ENCODE data around the gene ESX1.

DNA sequence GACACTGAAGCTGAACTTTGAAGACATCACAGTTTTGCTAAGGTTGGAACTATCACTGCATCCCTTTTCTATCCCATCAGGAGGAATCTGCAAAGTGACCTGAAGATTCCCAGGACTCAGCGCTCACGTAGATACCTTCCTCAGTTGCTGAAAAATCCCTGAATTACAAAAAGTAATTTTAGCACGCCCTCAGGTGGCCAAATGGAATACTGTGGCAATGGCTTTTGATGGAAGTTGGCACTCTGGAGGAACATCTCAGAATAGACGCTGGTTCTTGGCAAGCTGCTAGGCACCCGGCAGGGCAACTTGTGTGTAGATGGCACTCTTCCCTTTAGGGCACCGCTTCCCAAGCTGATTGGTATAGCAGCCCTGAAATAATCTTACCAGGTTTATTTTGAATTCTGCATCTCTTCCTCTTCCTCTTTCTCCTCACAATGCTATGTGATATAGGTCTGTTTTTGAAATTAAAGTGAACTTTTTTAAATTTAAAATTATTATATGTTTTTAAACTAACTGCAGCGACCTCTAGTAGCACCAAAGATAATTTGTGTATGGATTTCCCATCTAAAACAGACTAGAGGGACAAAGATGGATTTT is 16.3 kb upstream of the ESX1 start:
- TF ChIP-seq, protein P1, sequence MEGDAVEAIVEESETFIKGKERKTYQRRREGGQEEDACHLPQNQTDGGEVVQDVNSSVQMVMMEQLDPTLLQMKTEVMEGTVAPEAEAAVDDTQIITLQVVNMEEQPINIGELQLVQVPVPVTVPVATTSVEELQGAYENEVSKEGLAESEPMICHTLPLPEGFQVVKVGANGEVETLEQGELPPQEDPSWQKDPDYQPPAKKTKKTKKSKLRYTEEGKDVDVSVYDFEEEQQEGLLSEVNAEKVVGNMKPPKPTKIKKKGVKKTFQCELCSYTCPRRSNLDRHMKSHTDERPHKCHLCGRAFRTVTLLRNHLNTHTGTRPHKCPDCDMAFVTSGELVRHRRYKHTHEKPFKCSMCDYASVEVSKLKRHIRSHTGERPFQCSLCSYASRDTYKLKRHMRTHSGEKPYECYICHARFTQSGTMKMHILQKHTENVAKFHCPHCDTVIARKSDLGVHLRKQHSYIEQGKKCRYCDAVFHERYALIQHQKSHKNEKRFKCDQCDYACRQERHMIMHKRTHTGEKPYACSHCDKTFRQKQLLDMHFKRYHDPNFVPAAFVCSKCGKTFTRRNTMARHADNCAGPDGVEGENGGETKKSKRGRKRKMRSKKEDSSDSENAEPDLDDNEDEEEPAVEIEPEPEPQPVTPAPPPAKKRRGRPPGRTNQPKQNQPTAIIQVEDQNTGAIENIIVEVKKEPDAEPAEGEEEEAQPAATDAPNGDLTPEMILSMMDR (IDR thresholded peaks at IDR 0.05): peak; percentile 52
- no peak for TF ChIP-seq EZH2 (IDR thresholded peaks at IDR 0.05; ENCODE audit: borderline replicate concordance, insufficient read depth, low read depth, low read length, poor library complexity, severe bottlenecking)

Measured in B cell (primary cell).